HG02610 (cell line): ENCODE measurements around the gene PTPRM.

Experiments used
- ATAC-seq: cut with Tn5 transposase; IDR thresholded peaks from one replicate; pipeline ENCODE4 v1.9.1; 2021; ENCODE audit warnings: mild to moderate bottlenecking, moderate library complexity; ENCODE audit not compliant: unreplicated experiment

Gene PTPRM

GRCh38 chr18:7567474-7568425, 634 bp downstream of the PTPRM start:
- ATAC-seq: no peak

- no peak for ATAC-seq
Observed at GRCh38 chr18:7568426-7568825, 1.3 kb downstream of the PTPRM start.

- ATAC-seq: no peak
Observed at GRCh38 chr18:7571626-7572025, 4.5 kb downstream of the PTPRM start.

- ATAC-seq: peak; percentile 73
Observed at GRCh38 chr18:7572822-7573221, 5.7 kb downstream of the PTPRM start.

GRCh38 chr18:7575465-7576028, 8.4 kb downstream of the PTPRM start:
- no peak for ATAC-seq

GRCh38 chr18:7576077-7576476, 9.0 kb downstream of the PTPRM start:
- no peak for ATAC-seq

- no peak for ATAC-seq
Observed at GRCh38 chr18:7576685-7577084, 9.6 kb downstream of the PTPRM start.

- ATAC-seq: no peak
Observed at GRCh38 chr18:7577706-7578105, 10.6 kb downstream of the PTPRM start.

GRCh38 chr18:7579176-7579917, 12.2 kb downstream of the PTPRM start:
- no peak for ATAC-seq

GRCh38 chr18:7579918-7580542, 12.9 kb downstream of the PTPRM start:
- no peak for ATAC-seq

- ATAC-seq: no peak
Observed at GRCh38 chr18:7584646-7585275, 17.6 kb downstream of the PTPRM start.

GRCh38 chr18:7585276-7585670, 18.2 kb downstream of the PTPRM start:
- ATAC-seq: no peak

- no peak for ATAC-seq
Observed at GRCh38 chr18:7586379-7586778, 19.3 kb downstream of the PTPRM start.

- ATAC-seq: no peak
Observed at GRCh38 chr18:7590826-7591560, 23.9 kb downstream of the PTPRM start.

- ATAC-seq: no peak
Observed at GRCh38 chr18:7592305-7593071, 25.4 kb downstream of the PTPRM start.

- ATAC-seq: no peak
Observed at GRCh38 chr18:7593218-7593819, 26.2 kb downstream of the PTPRM start.

- no peak for ATAC-seq
Observed at GRCh38 chr18:7596147-7596546, 29.0 kb downstream of the PTPRM start.

GRCh38 chr18:7597500-7597899, 30.4 kb downstream of the PTPRM start:
- no peak for ATAC-seq
